Transverse colon (tissue), 4 donors: ENCODE results near the gene GTF2F2.

Experiments used
- CTCF ChIP-seq, 5 experiments: fragments of 200-600 bp in 3 of 5; fragments of 450-650 bp in 2 of 5; sonication (generic) in 3 of 5; IDR thresholded peaks; 1 replicate in 2 of 5; 2 replicates in 3 of 5; pipeline ENCODE4 v1.5.1; 2016 to 2017; ENCODE audit warnings: antibody characterized with exemption in 5 of 5, inconsistent platforms in 3 of 5, mild to moderate bottlenecking in 2 of 5, moderate library complexity in 1 of 5
- POLR2AphosphoS5 ChIP-seq, 3 donors: sonication (generic); formaldehyde crosslinking; IDR thresholded peaks; one replicate each; pipeline ENCODE4 v1.6.1; 2016; ENCODE audit warnings: antibody characterized with exemption in 3 of 3

DNA sequence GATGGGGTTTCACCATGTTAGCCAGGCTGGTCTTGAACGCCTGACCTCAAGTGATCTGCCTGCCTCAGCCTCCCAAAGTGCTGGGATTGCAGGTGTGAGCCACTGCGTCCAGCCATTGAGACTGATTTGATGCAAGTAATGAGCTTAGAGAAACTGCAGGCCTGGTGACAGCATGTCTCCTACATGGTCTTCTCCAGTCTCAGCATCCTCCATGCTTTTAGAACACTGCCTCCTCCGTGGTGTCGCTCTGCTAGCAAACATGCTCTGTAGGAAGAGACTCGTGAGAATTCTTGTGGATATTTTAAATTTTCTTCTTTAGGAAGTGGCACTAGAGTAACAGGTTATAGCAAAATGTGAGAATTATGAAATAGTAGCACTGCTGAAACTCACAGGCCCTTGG lies 183.6 kb downstream of the GTF2F2 start:
- TF ChIP-seq CTCF (IDR thresholded peaks at IDR 0.05) (no peak), POLR2AphosphoS5 (IDR thresholded peaks at IDR 0.05) (no peak)
